K562 (cell line): ENCODE results near the gene ATP13A1. TPM values are rescaled to one million over a fixed set of nuclear protein-coding genes. Genes with fewer than 3 reads are reported as not detected.

ENCODE experiments used
- ELF1 ChIP-seq: fragments of 200-800 bp; sonication (Bioruptor generic); IDR thresholded peaks from 2 replicates; pipeline ENCODE4 v1.6.1; 2016; ENCODE audit warnings: missing genetic modification characterization, missing compliant biosample characterization
- HDAC8 ChIP-seq: fragments of 450-650 bp; IDR thresholded peaks from 2 replicates; pipeline ENCODE4 v1.6.1; 2016; ENCODE audit warnings: mild to moderate bottlenecking, missing genetic modification characterization, moderate library complexity, missing compliant biosample characterization
- NCOA6 ChIP-seq: fragments of 450-650 bp; IDR thresholded peaks from 2 replicates; pipeline ENCODE4 v1.6.1; 2017; ENCODE audit warnings: mild to moderate bottlenecking
- PHF8 ChIP-seq: fragments of 200-600 bp; sonication (generic); IDR thresholded peaks from 2 replicates; pipeline ENCODE4 v1.6.1; 2012; ENCODE audit warnings: mixed run types, mild to moderate bottlenecking, inconsistent platforms, low read length, moderate library complexity, borderline replicate concordance
- PHTF2 ChIP-seq: fragments of 250-450 bp; sonication (Bioruptor Pico); IDR thresholded peaks from 2 replicates; pipeline ENCODE4 v1.5.0; 2021; ENCODE audit warnings: mild to moderate bottlenecking
- POLR2G ChIP-seq: fragments of 200-400 bp; formaldehyde crosslinking; IDR thresholded peaks from 2 replicates; pipeline ENCODE4 v1.6.1; 2017; ENCODE audit warnings: low read depth, mild to moderate bottlenecking, antibody characterized with exemption, low read length, moderate library complexity
- RBM25 ChIP-seq: fragments of 200-400 bp; formaldehyde crosslinking; IDR thresholded peaks from 2 replicates; pipeline ENCODE4 v1.6.1; 2018; ENCODE audit warnings: low read length, low read depth, moderate library complexity; ENCODE audit not compliant: severe bottlenecking
- ZEB2 ChIP-seq: fragments of 450-650 bp; IDR thresholded peaks from 2 replicates; pipeline ENCODE4 v1.6.1; 2016
- ZNF12 ChIP-seq: sonication (generic); formaldehyde crosslinking; IDR thresholded peaks from 2 replicates; pipeline ENCODE4 v1.4.0; 2020; ENCODE audit warnings: mild to moderate bottlenecking, missing genetic modification reagents
- ZNF583 ChIP-seq: fragments of 250-450 bp; sonication (Bioruptor Pico); IDR thresholded peaks from 2 replicates; pipeline ENCODE4 v1.4.0; 2020
- polyA plus RNA-seq, 8 experiments: library from polyadenylated mRNA; depleted of rRNA in 4 of 8; stranded (reverse) in 5 of 8; unstranded in 3 of 8; fragments of >200 nt; fragmentation: Nextera tagmentation in 2 of 8; fragmentation: Illumina TruSeq in 1 of 8; extraction: Ambion mirVana in 2 of 8; extraction: Trizol in 1 of 8; gene quantifications; 2 replicates each; pipeline versions ENCODE4 v1.2.1 to v1.2.3, GENCODE V29; 2011 to 2014; ENCODE audit warnings: inconsistent platforms in 1 of 8, missing spikeins in 1 of 8
- total RNA-seq, 7 experiments: library from RNA; depleted of rRNA in 6 of 7; stranded (reverse); fragments of >200 nt in 6 of 7; fragmentation: Illumina TruSeq in 2 of 7; extraction: Trizol in 2 of 7; gene quantifications; 2 replicates each; pipeline versions ENCODE4 v1.2.1 to v1.2.3, GENCODE V29; 2011 to 2021; ENCODE audit warnings: low replicate concordance in 1 of 7
- TF ChIP-seq, protein P1 (sequence below): sonication (generic); formaldehyde crosslinking; IDR thresholded peaks from 2 replicates; pipeline ENCODE4 v1.8.0; 2022; ENCODE audit warnings: mild to moderate bottlenecking, missing genetic modification reagents
- TF ChIP-seq, protein P2 (sequence below): fragments of 250-450 bp; sonication (Bioruptor Pico); IDR thresholded peaks from 2 replicates; pipeline ENCODE4 v1.4.0; 2020
- TF ChIP-seq, protein P3 (sequence below): fragments of 450-650 bp; formaldehyde crosslinking; IDR thresholded peaks from 2 replicates; pipeline ENCODE4 v1.4.0; 2020; ENCODE audit warnings: mild to moderate bottlenecking, moderate library complexity
- TF ChIP-seq, protein P4 (sequence below): fragments of 250-450 bp; sonication (Bioruptor Pico); IDR thresholded peaks from 2 replicates; pipeline ENCODE4 v1.8.0; 2022; ENCODE audit warnings: moderate library complexity, mild to moderate bottlenecking, inconsistent platforms

The ATP13A1 gene
- total and polyA plus RNA-seq, 9 of the 15 experiments (the other 6 are each of a cell fraction or from before 2014, with no cell fraction given), result 0.90 to 83.8 (median 23.1) TPM

DNA sequence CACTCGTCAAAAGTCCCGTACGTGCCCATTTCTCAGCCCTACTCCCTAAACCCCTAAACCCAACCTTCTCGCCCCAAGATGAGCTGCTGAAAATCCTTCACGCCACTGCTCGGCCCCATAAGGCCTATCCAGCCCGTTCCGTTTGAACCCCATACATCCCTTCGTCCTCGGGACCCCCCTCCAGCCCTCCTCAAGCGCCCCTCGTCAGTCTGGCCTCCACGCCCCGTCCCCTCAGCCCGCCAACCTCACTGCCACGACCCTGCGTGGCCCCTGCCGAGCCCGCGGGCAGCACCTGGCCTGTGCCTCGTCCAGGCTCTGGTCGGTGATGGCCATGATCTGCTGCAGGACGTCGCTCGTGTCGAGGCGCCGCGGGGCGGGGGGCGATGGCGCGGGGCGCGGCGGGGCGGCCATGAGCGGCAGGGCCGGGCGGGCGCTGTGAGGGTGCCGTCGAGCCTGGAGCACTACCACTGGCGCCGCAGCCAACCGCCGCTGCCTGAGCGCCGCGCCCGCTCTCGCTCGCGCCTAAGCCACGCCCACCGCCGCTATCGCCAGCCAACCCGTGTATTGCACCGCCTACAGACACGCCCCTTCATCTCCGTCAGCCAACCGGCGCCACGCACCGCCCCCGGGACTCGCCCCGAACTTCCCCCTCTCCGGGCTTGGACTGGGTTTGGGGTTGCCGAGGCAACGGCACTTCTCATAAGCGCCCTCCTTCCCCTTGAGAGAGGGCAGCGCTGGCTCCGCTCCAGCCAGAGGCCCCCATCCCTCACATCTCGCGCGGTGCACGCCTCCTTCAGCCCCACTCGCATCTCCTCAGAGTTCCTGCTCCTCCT lies 45.0 kb downstream of the ATP13A1 start, which contains the start of gene PBX4 (continued):
- TF ChIP-seq, protein P1, sequence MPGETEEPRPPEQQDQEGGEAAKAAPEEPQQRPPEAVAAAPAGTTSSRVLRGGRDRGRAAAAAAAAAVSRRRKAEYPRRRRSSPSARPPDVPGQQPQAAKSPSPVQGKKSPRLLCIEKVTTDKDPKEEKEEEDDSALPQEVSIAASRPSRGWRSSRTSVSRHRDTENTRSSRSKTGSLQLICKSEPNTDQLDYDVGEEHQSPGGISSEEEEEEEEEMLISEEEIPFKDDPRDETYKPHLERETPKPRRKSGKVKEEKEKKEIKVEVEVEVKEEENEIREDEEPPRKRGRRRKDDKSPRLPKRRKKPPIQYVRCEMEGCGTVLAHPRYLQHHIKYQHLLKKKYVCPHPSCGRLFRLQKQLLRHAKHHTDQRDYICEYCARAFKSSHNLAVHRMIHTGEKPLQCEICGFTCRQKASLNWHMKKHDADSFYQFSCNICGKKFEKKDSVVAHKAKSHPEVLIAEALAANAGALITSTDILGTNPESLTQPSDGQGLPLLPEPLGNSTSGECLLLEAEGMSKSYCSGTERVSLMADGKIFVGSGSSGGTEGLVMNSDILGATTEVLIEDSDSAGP (CRISPR knock-in tag), result no peak
- TF ChIP-seq ZEB2 (no peak), ELF1 (tag) (no peak), ZNF12 (no peak), HDAC8 (0 out of 2 replicates have a peak, but pooled peaks have one; percentile 35), POLR2G (peak; percentile 77), RBM25 (peak; percentile 55), ZNF583 (no peak), NCOA6 (peak; percentile 76; the same call in 1 of the 2 replicates), PHF8 (peak; percentile 59; the same call in 1 of the 2 replicates), PHTF2 (CRISPR knock-in tag) (no peak)
- TF ChIP-seq, protein P2, sequence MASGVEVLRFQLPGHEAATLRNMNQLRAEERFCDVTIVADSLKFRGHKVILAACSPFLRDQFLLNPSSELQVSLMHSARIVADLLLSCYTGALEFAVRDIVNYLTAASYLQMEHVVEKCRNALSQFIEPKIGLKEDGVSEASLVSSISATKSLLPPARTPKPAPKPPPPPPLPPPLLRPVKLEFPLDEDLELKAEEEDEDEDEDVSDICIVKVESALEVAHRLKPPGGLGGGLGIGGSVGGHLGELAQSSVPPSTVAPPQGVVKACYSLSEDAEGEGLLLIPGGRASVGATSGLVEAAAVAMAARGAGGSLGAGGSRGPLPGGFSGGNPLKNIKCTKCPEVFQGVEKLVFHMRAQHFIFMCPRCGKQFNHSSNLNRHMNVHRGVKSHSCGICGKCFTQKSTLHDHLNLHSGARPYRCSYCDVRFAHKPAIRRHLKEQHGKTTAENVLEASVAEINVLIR (CRISPR knock-in tag), result no peak
- TF ChIP-seq, protein P3, sequence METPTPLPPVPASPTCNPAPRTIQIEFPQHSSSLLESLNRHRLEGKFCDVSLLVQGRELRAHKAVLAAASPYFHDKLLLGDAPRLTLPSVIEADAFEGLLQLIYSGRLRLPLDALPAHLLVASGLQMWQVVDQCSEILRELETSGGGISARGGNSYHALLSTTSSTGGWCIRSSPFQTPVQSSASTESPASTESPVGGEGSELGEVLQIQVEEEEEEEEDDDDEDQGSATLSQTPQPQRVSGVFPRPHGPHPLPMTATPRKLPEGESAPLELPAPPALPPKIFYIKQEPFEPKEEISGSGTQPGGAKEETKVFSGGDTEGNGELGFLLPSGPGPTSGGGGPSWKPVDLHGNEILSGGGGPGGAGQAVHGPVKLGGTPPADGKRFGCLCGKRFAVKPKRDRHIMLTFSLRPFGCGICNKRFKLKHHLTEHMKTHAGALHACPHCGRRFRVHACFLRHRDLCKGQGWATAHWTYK, result no peak
- TF ChIP-seq, protein P4, sequence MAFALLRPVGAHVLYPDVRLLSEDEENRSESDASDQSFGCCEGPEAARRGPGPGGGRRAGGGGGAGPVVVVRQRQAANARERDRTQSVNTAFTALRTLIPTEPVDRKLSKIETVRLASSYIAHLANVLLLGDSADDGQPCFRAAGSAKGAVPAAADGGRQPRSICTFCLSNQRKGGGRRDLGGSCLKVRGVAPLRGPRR, result no peak
